Measurements from ENCODE around the gene TRIM8. TPM values are rescaled to one million over a fixed set of nuclear protein-coding genes. Genes with fewer than 3 reads are reported as not detected.

The TRIM8 gene
- total and polyA plus RNA-seq, 9 of the 15 experiments (the other 6 are each of a cell fraction or from before 2014, with no cell fraction given), result 1.7 to 26.0 (median 9.1) TPM

- no peak for TF ChIP-seq BRF2 (IDR thresholded peaks at IDR 0.05; ENCODE audit: borderline replicate concordance, insufficient read depth, insufficient read length)
- no peak for TF ChIP-seq OTX1 (CRISPR knock-in tag; IDR thresholded peaks at IDR 0.05)
- TF ChIP-seq CHAMP1 (IDR thresholded peaks at IDR 0.05), result no peak
- 0 out of 2 replicates have a peak, but pooled peaks have one; percentile 24 for TF ChIP-seq MEF2D (tag; conservative IDR thresholded peaks at IDR 0.05; ENCODE audit: low read depth)
- TF ChIP-seq HDGF (IDR thresholded peaks at IDR 0.05), result no peak
- no peak for TF ChIP-seq ZC3H11A (IDR thresholded peaks at IDR 0.05; ENCODE audit: low read depth, low read length)
- TF ChIP-seq ZC3H8 (IDR thresholded peaks at IDR 0.05), result no peak
- TF ChIP-seq ZNF584 (CRISPR knock-in tag; IDR thresholded peaks at IDR 0.05; ENCODE audit: low read depth), result no peak
- no peak for TF ChIP-seq RFX1 (IDR thresholded peaks at IDR 0.05)
- no peak for TF ChIP-seq CBX1 (IDR thresholded peaks at IDR 0.05; ENCODE audit: low read depth)
- no peak for TF ChIP-seq E2F8 (IDR thresholded peaks at IDR 0.05; ENCODE audit: low read depth, partially characterized antibody)
- TF ChIP-seq CCAR2 (IDR thresholded peaks at IDR 0.05; ENCODE audit: low read depth, low read length), result no peak
- TF ChIP-seq GTF2A2 (tag; IDR thresholded peaks at IDR 0.05), result no peak
- TF ChIP-seq ARID1B (IDR thresholded peaks at IDR 0.05), result peak; percentile 91
- no peak for TF ChIP-seq ZNF143 (CRISPR knock-in tag; IDR thresholded peaks at IDR 0.05)
- no peak for TF ChIP-seq ZFP36 (IDR thresholded peaks at IDR 0.05; ENCODE audit: low read depth, low read length, partially characterized antibody)
- TF ChIP-seq ZNF77 (CRISPR knock-in tag; IDR thresholded peaks at IDR 0.05), result no peak
- 0 out of 2 replicates have a peak, but pooled peaks have one; percentile 6 for TF ChIP-seq DEAF1 (CRISPR knock-in tag; IDR thresholded peaks at IDR 0.05)
- no peak for TF ChIP-seq THRB (CRISPR knock-in tag; conservative IDR thresholded peaks at IDR 0.05)
- no peak for TF ChIP-seq U2AF2 (optimal IDR thresholded peaks at IDR 0.05; ENCODE audit: low read depth, low read length)
These were observed 44.5 kb upstream of the TRIM8 start (continued) for GRCh38 chr10:102599565-102600327.
